ENCODE data around the gene BIRC6.

DNA sequence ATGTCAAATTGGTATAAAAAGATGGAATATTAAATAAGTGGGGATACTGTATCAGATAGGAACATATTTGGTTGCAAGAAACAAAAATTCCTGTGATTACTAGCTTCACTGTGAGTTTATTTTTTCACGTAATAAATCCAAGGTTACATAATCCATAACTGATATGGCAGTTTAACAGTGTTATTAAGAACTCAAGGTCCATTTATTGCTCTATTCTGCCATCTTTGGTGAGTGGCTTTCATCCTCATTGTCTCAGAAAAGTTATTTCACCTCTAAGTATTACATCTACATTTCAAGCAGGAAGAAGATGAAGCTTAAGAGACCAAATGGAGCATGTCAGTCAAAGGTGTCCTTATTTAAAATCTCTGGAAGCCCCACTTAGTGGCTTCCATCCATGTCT, 41.9 kb upstream of the BIRC6 start:
- TF ChIP-seq CTCF (IDR thresholded peaks at IDR 0.05) (no peak), POLR2A (IDR thresholded peaks at IDR 0.05) (no peak)
